GM23338 (cell line): ENCODE data around the gene TANGO2. TPM values are rescaled to one million over a fixed set of nuclear protein-coding genes. Genes with fewer than 3 reads are reported as not detected.

Experiments used
- ATAC-seq: fragments of 200-7000 bp; cut with Tn5 transposase; 3 replicates; pipeline ENCODE4 v1.9.1; 2020
- DNase-seq: peaks from one replicate; pipeline ENCODE4 v3.0.0-alpha.2; 2015; ENCODE audit warnings: low spot score
- H2AFZ ChIP-seq: fragments of 200-600 bp; sonication (generic); 2 replicates; pipeline ENCODE4 v1.8.0; 2016; ENCODE audit warnings: antibody characterized with exemption, mild to moderate bottlenecking, moderate library complexity
- H3F3A ChIP-seq: fragments of 200-600 bp; sonication (generic); replicated peaks from 2 replicates; pipeline ENCODE4 v1.8.0; 2017; ENCODE audit warnings: antibody characterized with exemption, mixed run types, low read depth
- H3K27ac ChIP-seq: fragments of 200-600 bp; sonication (generic); 2 replicates; pipeline ENCODE4 v1.6.1; 2016; ENCODE audit warnings: low read depth
- H3K27me3 ChIP-seq: fragments of 200-600 bp; sonication (generic); 2 replicates; pipeline ENCODE4 v1.8.0; 2016; ENCODE audit warnings: mild to moderate bottlenecking, mixed run types, moderate library complexity; ENCODE audit not compliant: insufficient read depth
- H3K36me3 ChIP-seq: fragments of 200-600 bp; sonication (generic); 2 replicates; pipeline ENCODE4 v1.8.0; 2016; ENCODE audit warnings: mild to moderate bottlenecking; ENCODE audit not compliant: insufficient read depth
- H3K4me1 ChIP-seq: fragments of 200-600 bp; sonication (generic); 2 replicates; pipeline ENCODE4 v1.8.0; 2016; ENCODE audit warnings: mild to moderate bottlenecking, moderate library complexity; ENCODE audit not compliant: insufficient read depth
- H3K4me2 ChIP-seq: fragments of 200-600 bp; sonication (generic); 2 replicates; pipeline ENCODE4 v1.7.1; 2017; ENCODE audit warnings: mixed run types
- H3K4me3 ChIP-seq: fragments of 200-600 bp; sonication (generic); 2 replicates; pipeline ENCODE4 v1.6.1; 2016; ENCODE audit warnings: mixed run types
- H3K79me2 ChIP-seq: fragments of 200-600 bp; sonication (generic); replicated peaks from 2 replicates; pipeline ENCODE4 v1.8.0; 2017; ENCODE audit warnings: mild to moderate bottlenecking; ENCODE audit not compliant: insufficient read depth
- H3K9me2 ChIP-seq: fragments of 200-600 bp; sonication (generic); 2 replicates; pipeline ENCODE4 v1.8.0; 2017; ENCODE audit not compliant: insufficient read depth
- H4K20me1 ChIP-seq: fragments of 200-600 bp; sonication (generic); replicated peaks from 2 replicates; pipeline ENCODE4 v1.8.0; 2017; ENCODE audit warnings: mild to moderate bottlenecking; ENCODE audit not compliant: insufficient read depth
- H3K27ac Mint-ChIP-seq: 2 replicates; pipeline ENCODE4 v1.8.0; 2020; ENCODE audit warnings: inconsistent platforms, mild to moderate bottlenecking, moderate library complexity, mixed read lengths
- H3K27me3 Mint-ChIP-seq: 3 replicates; pipeline ENCODE4 v1.8.0; 2022; ENCODE audit warnings: low read depth, mild to moderate bottlenecking, moderate library complexity, mixed read lengths, inconsistent platforms; ENCODE audit not compliant: insufficient read depth, poor library complexity
- H3K36me3 Mint-ChIP-seq: 3 replicates; pipeline ENCODE4 v1.8.0; 2021; ENCODE audit warnings: low read depth, mild to moderate bottlenecking, inconsistent platforms, moderate library complexity, mixed read lengths
- H3K4me1 Mint-ChIP-seq: 3 replicates; pipeline ENCODE4 v1.8.0; 2020; ENCODE audit warnings: mild to moderate bottlenecking, inconsistent platforms, mixed read lengths
- H3K4me3 Mint-ChIP-seq: 3 replicates; pipeline ENCODE4 v1.8.0; 2021; ENCODE audit warnings: moderate library complexity, mild to moderate bottlenecking, inconsistent platforms, mixed read lengths
- H3K9me3 Mint-ChIP-seq: 3 replicates; pipeline ENCODE4 v1.8.0; 2020; ENCODE audit warnings: moderate library complexity, mild to moderate bottlenecking, inconsistent platforms, mixed read lengths
- CREB1 ChIP-seq: fragments of 250-450 bp; sonication (Bioruptor Pico); IDR thresholded peaks from 2 replicates; pipeline ENCODE4 v1.5.0; 2020; ENCODE audit warnings: low read depth, mild to moderate bottlenecking, moderate library complexity
- CTCF ChIP-seq, 2 experiments: fragments of 200-600 bp in 1 of 2; sonication (generic) in 1 of 2; conservative IDR thresholded peaks; 2 replicates each; pipeline versions ENCODE4 v1.5.1 to v1.6.1; 2016 to 2017; ENCODE audit warnings: antibody characterized with exemption in 2 of 2, low read depth in 2 of 2, mild to moderate bottlenecking in 2 of 2, moderate library complexity in 1 of 2
- ETS1 ChIP-seq: IDR thresholded peaks from 2 replicates; pipeline ENCODE4 v1.6.1; 2016; ENCODE audit warnings: antibody characterized with exemption
- EZH2 ChIP-seq: fragments of 200-600 bp; sonication (generic); IDR thresholded peaks from one replicate; pipeline ENCODE4 v1.8.0; 2017; ENCODE audit warnings: antibody characterized with exemption, mild to moderate bottlenecking, low read depth; ENCODE audit not compliant: unreplicated experiment
- EZH2phosphoT487 ChIP-seq: fragments of 200-600 bp; sonication (generic); IDR thresholded peaks from one replicate; pipeline ENCODE4 v1.8.1; 2018; ENCODE audit warnings: antibody characterized with exemption; ENCODE audit not compliant: unreplicated experiment
- JUNB ChIP-seq: IDR thresholded peaks from one replicate; pipeline ENCODE4 v1.6.1; 2016; ENCODE audit warnings: antibody characterized with exemption; ENCODE audit not compliant: unreplicated experiment
- NANOG ChIP-seq: IDR thresholded peaks from 2 replicates; pipeline ENCODE4 v1.6.1; 2016; ENCODE audit warnings: antibody characterized with exemption, borderline replicate concordance
- POLR2AphosphoS5 ChIP-seq: IDR thresholded peaks from 2 replicates; pipeline ENCODE4 v1.6.1; 2016; ENCODE audit warnings: antibody characterized with exemption, low read depth
- REST ChIP-seq: IDR thresholded peaks from one replicate; pipeline ENCODE4 v1.6.1; 2018; ENCODE audit warnings: antibody characterized with exemption; ENCODE audit not compliant: unreplicated experiment
- STAT1 ChIP-seq: IDR thresholded peaks from one replicate; pipeline ENCODE4 v1.6.1; 2016; ENCODE audit warnings: antibody characterized with exemption; ENCODE audit not compliant: unreplicated experiment
- ZNF114 ChIP-seq: fragments of 250-450 bp; sonication (Bioruptor Pico); IDR thresholded peaks from 2 replicates; pipeline ENCODE4 v1.5.0; 2020; ENCODE audit warnings: mild to moderate bottlenecking, moderate library complexity
- ZNF331 ChIP-seq: fragments of 250-450 bp; sonication (Bioruptor Pico); IDR thresholded peaks from 2 replicates; pipeline ENCODE4 v1.5.0; 2020; ENCODE audit warnings: low read depth, mild to moderate bottlenecking, moderate library complexity
- ZNF462 ChIP-seq: fragments of 250-450 bp; sonication (Bioruptor Pico); IDR thresholded peaks from 2 replicates; pipeline ENCODE4 v1.5.0; 2020; ENCODE audit warnings: mild to moderate bottlenecking, moderate library complexity
- polyA plus RNA-seq: library from polyadenylated mRNA; unstranded; fragments of >200 nt; fragmentation: Nextera tagmentation; extraction: Ambion mirVana; gene quantifications from 2 replicates; pipeline ENCODE4 v1.2.1, GENCODE V29; 2016
- total RNA-seq: library from RNA; depleted of rRNA; stranded (reverse); fragments of >200 nt; shearing (Covaris generic); gene quantifications from 2 replicates; pipeline ENCODE4 v1.2.3, GENCODE V29; 2014

Gene TANGO2
- total and polyA plus RNA-seq, 2 experiments from 2014 or later: 6.9 to 15.0 TPM

- Mint-ChIP-seq H3K4me1 (0 out of 3 replicates have a peak, but pooled peaks cover under 1% of the 10 kb centered on the region), H3K27me3 (peaks cover 2% of the 10 kb centered on the region), H3K4me3 (no peak overlapping the region), H3K36me3 (no peaks in the 10 kb centered on the region), H3K27ac (no peak overlapping the region), H3K9me3 (no peaks in the 10 kb centered on the region)
- 0 out of 2 replicates have a peak, but pooled peaks cover 3% of the 10 kb centered on the region for H3F3A ChIP-seq
- TF ChIP-seq ZNF114 (CRISPR knock-in tag) (no peak), REST (no peak), JUNB (no peak), EZH2phosphoT487 (no peak), ETS1 (no peak), EZH2 (no peak), ZNF462 (CRISPR knock-in tag) (no peak), ZNF331 (CRISPR knock-in tag) (no peak), CREB1 (no peak), STAT1 (no peak), POLR2AphosphoS5 (no peak), NANOG (no peak), CTCF (conservative IDR thresholded peaks at IDR 0.05; ENCODE audit: low read depth in 2 of 2) (no peak)
- H4K20me1 ChIP-seq: no peaks in the 10 kb centered on the region
- H3K4me3 ChIP-seq: no peak overlapping the region
- H3K79me2 ChIP-seq: no peaks in the 10 kb centered on the region
- no peaks in the 10 kb centered on the region for H3K36me3 ChIP-seq
- no peak overlapping the region for H3K27ac ChIP-seq
- no peak overlapping the region for H3K4me2 ChIP-seq
- H3K27me3 ChIP-seq: no peaks in the 10 kb centered on the region
- H2AFZ ChIP-seq: no peak overlapping the region
- H3K4me1 ChIP-seq: no peaks in the 10 kb centered on the region
- ATAC-seq (no peak), DNase-seq (no peak)
- H3K9me2 ChIP-seq: no peaks in the 10 kb centered on the region
Observed at GRCh38 chr22:20071524-20071972, 50.6 kb downstream of the TANGO2 start.
